Measurements from ENCODE around the gene TP53TG3D.
"Not testable (repeated sequence)": the region's sequence is repeated elsewhere in the genome, so short reads cannot be mapped to it uniquely, and the experiment has no call there.

TP53TG3D gene

GRCh38 chr16:32252986-32253385 lies at the start of gene TP53TG3D:
Gene TP53TG3D, plus strand, starts transcription at chr16:32253286. Its CDS starts 68 bp downstream, at chr16:32253354.
- DNase-seq (ENCODE audit: low read depth in 2 of 2), result not testable (repeated sequence)

- DNase-seq (ENCODE audit: low read depth in 2 of 2), result peak in 1 of 2 donors; percentile 16
These were observed 421 bp downstream of the TP53TG3D start for GRCh38 chr16:32253507-32253906.

GRCh38 chr16:32261526-32261925 lies 8.4 kb downstream of the TP53TG3D start:
- not testable (repeated sequence) for DNase-seq (ENCODE audit: low read depth in 2 of 2)

GRCh38 chr16:32263552-32263951 lies 10.5 kb downstream of the TP53TG3D start:
- DNase-seq (ENCODE audit: low read depth in 2 of 2), result not testable (repeated sequence)

- DNase-seq (ENCODE audit: low read depth in 2 of 2), result not testable (repeated sequence)
These were observed 28.8 kb downstream of the TP53TG3D start for GRCh38 chr16:32281910-32282309.

GRCh38 chr16:32283024-32283423 lies 29.9 kb downstream of the TP53TG3D start:
- not testable (repeated sequence) for DNase-seq (ENCODE audit: low read depth in 2 of 2)

GRCh38 chr16:32283917-32284495 lies 30.9 kb downstream of the TP53TG3D start:
- DNase-seq (ENCODE audit: low read depth in 2 of 2), result not testable (repeated sequence)

GRCh38 chr16:32284800-32285796 lies 32.0 kb downstream of the TP53TG3D start:
- DNase-seq (ENCODE audit: low read depth in 2 of 2), result not testable (repeated sequence)

GRCh38 chr16:32286193-32286592 lies 33.1 kb downstream of the TP53TG3D start:
- not testable (repeated sequence) for DNase-seq (ENCODE audit: low read depth in 2 of 2)

- not testable (repeated sequence) for DNase-seq (ENCODE audit: low read depth in 2 of 2)
These were observed 34.7 kb downstream of the TP53TG3D start for GRCh38 chr16:32287743-32288142.

GRCh38 chr16:32289197-32289596 lies 36.1 kb downstream of the TP53TG3D start:
- not testable (repeated sequence) for DNase-seq (ENCODE audit: low read depth in 2 of 2)

GRCh38 chr16:32302776-32303175 lies 49.7 kb downstream of the TP53TG3D start:
- not testable (repeated sequence) for DNase-seq (ENCODE audit: low read depth in 2 of 2)

Measured in stimulated activated CD8-positive, alpha-beta memory T cell treated with anti-CD3 and anti-CD28 coated beads, Interleukin-7, amount 100 ng/mL, for 1 hour (primary cell).